ENCODE measurements around the gene ERCC6L2. TPM values are rescaled to one million over a fixed set of nuclear protein-coding genes. Genes with fewer than 3 reads are reported as not detected.

ERCC6L2 gene
- total and polyA plus RNA-seq, 8 donors: 28.0 to 58.6 (median 53.3) TPM

DNA sequence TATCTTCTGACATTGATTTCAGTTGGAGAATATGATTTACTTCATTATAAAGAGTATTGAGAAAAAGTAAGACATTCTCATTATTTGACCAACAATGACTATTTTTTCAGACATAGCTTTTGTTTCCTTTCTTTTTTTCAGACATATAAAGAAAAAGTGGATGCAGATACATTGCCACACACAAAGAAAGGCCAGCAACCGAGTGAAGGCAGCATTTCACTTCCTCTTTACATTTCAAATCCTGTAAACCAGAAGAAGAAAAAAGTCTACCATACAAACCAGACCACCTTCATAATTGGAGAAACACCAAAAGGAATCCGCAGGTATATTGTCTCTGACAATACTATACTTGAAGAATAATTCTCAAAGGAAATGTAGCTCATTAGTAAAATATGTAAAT, 128.9 kb downstream of the ERCC6L2 start:
- DNase-seq: no peak
- TF ChIP-seq, protein P1, sequence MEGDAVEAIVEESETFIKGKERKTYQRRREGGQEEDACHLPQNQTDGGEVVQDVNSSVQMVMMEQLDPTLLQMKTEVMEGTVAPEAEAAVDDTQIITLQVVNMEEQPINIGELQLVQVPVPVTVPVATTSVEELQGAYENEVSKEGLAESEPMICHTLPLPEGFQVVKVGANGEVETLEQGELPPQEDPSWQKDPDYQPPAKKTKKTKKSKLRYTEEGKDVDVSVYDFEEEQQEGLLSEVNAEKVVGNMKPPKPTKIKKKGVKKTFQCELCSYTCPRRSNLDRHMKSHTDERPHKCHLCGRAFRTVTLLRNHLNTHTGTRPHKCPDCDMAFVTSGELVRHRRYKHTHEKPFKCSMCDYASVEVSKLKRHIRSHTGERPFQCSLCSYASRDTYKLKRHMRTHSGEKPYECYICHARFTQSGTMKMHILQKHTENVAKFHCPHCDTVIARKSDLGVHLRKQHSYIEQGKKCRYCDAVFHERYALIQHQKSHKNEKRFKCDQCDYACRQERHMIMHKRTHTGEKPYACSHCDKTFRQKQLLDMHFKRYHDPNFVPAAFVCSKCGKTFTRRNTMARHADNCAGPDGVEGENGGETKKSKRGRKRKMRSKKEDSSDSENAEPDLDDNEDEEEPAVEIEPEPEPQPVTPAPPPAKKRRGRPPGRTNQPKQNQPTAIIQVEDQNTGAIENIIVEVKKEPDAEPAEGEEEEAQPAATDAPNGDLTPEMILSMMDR (IDR thresholded peaks at IDR 0.05): no peak
- Histone ChIP-seq H3K27me3 (no peaks in the 10 kb centered on the region), H3K9me3 (peaks cover 0 to 11% of the 10 kb centered on the region in 2 donors), H3K4me1 (peaks cover 0 to 7% of the 10 kb centered on the region in 2 donors), H3K4me3 (no peak overlapping the region), H3K36me3 (peaks cover 0 to 46% of the 10 kb centered on the region in 2 donors), H3K27ac (no peak overlapping the region)
- no peak for ATAC-seq
- intact Hi-C loops (cut with DNase I): no loop called here

- TF ChIP-seq, protein P1 (IDR thresholded peaks at IDR 0.05): no peak
- ATAC-seq: no peak
- Histone ChIP-seq H3K27ac (no peak overlapping the region), H3K4me3 (no peak overlapping the region), H3K4me1 (peaks cover 0 to 7% of the 10 kb centered on the region in 2 donors), H3K36me3 (peaks cover 0 to 46% of the 10 kb centered on the region in 2 donors), H3K9me3 (peaks cover 0 to 10% of the 10 kb centered on the region in 2 donors), H3K27me3 (no peaks in the 10 kb centered on the region)
- intact Hi-C loops (cut with DNase I): no loop called here
- DNase-seq: no peak
These were observed 130.9 kb downstream of the ERCC6L2 start for GRCh38 chr9:96006296-96006879.

GRCh38 chr9:96006961-96007360, 131.5 kb downstream of the ERCC6L2 start:
- no peak for ATAC-seq
- H3K27ac ChIP-seq: no peak overlapping the region
- peaks cover 0 to 7% of the 10 kb centered on the region in 2 donors for H3K4me1 ChIP-seq
- TF ChIP-seq, protein P1 (IDR thresholded peaks at IDR 0.05): no peak
- peaks cover 0 to 5% of the 10 kb centered on the region in 2 donors for H3K9me3 ChIP-seq
- peaks cover 0 to 46% of the 10 kb centered on the region in 2 donors for H3K36me3 ChIP-seq
- DNase-seq: no peak
- no peaks in the 10 kb centered on the region for H3K27me3 ChIP-seq
- intact Hi-C loops (cut with DNase I): no loop called here
- H3K4me3 ChIP-seq: no peak overlapping the region

GRCh38 chr9:96008502-96009222, 133.2 kb downstream of the ERCC6L2 start:
- Histone ChIP-seq H3K36me3 (peaks cover 0 to 61% of the 10 kb centered on the region in 2 donors), H3K27ac (no peak overlapping the region), H3K4me1 (peaks cover 0 to 7% of the 10 kb centered on the region in 2 donors), H3K27me3 (no peaks in the 10 kb centered on the region), H3K9me3 (no peaks in the 10 kb centered on the region), H3K4me3 (no peak overlapping the region)
- intact Hi-C loops (cut with DNase I): no loop called here
- TF ChIP-seq, protein P1 (IDR thresholded peaks at IDR 0.05): no peak
- DNase-seq: no peak
- no peak for ATAC-seq

DNA sequence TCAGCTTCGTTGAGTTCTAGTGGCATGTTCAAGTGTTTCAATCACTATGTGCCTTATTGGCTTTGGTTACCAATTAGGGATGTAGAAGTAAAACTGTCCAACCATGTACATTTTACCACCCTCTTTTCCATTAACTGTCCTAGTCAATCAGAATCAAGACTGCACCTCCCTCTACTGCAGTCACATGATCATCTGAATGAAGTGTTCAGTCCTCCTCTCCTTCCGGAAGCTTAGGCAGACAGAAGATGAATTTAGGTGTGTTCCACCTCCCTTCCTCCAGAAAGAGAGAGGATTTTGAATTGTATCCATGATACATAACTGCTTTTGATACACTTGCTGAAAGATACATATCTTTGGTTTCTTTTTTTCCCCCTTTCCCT, 133.7 kb downstream of the ERCC6L2 start:
- intact Hi-C loops (cut with DNase I): no loop called here
- no peak for ATAC-seq
- no peak for DNase-seq
- Histone ChIP-seq H3K36me3 (peaks cover 0 to 65% of the 10 kb centered on the region in 2 donors), H3K4me1 (peaks cover 0 to 7% of the 10 kb centered on the region in 2 donors), H3K27me3 (no peaks in the 10 kb centered on the region), H3K27ac (no peak overlapping the region), H3K9me3 (no peaks in the 10 kb centered on the region), H3K4me3 (no peak overlapping the region)
- TF ChIP-seq, protein P1 (IDR thresholded peaks at IDR 0.05): no peak
